ENCODE data around the gene PTPRN2. TPM values are rescaled to one million over a fixed set of nuclear protein-coding genes. Genes with fewer than 3 reads are reported as not detected.
"Not testable (repeated sequence)": the region's sequence is repeated elsewhere in the genome, so short reads cannot be mapped to it uniquely, and the experiment has no call there.

Gene PTPRN2
- total RNA-seq, 2 donors from 2014 or later, result 26.1 to 55.5 TPM

DNA sequence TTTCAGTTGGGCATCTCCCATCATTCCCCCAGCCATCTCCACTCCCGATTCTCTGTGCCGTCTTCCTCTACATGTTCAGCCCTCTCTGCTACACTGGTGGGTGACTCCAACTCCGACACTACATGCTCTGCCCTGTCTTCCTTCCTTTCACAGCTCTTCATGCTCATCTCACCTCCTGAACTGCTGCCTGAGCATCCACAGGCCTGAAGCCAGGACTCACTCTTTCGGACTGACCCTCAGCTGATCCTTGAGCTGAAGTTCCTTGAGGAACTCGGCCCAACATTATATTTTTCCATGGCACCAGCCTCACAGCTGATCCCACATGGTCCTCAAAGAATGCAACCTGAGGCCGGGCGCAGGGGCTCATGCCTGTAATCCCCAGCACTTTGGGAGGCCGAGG, 538.4 kb downstream of the PTPRN2 start:
- DNase-seq (ENCODE audit: low spot score), result no peak
- intact Hi-C loops (cut with DNase I), result no loop called here

GRCh38 chr7:158048569-158048968, 539.1 kb downstream of the PTPRN2 start:
- intact Hi-C loops (cut with DNase I), result no loop called here
- TF ChIP-seq, protein P1, sequence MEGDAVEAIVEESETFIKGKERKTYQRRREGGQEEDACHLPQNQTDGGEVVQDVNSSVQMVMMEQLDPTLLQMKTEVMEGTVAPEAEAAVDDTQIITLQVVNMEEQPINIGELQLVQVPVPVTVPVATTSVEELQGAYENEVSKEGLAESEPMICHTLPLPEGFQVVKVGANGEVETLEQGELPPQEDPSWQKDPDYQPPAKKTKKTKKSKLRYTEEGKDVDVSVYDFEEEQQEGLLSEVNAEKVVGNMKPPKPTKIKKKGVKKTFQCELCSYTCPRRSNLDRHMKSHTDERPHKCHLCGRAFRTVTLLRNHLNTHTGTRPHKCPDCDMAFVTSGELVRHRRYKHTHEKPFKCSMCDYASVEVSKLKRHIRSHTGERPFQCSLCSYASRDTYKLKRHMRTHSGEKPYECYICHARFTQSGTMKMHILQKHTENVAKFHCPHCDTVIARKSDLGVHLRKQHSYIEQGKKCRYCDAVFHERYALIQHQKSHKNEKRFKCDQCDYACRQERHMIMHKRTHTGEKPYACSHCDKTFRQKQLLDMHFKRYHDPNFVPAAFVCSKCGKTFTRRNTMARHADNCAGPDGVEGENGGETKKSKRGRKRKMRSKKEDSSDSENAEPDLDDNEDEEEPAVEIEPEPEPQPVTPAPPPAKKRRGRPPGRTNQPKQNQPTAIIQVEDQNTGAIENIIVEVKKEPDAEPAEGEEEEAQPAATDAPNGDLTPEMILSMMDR (IDR thresholded peaks at IDR 0.05), result no peak
- TF ChIP-seq POLR2AphosphoS5 (IDR thresholded peaks at IDR 0.05) (no peak), POLR2A (IDR thresholded peaks at IDR 0.05) (no peak)
- Histone ChIP-seq H3K4me3 (no peak overlapping the region), H3K9me3 (no peaks in the 10 kb centered on the region), H3K4me1 (replicated peaks) (no peaks in the 10 kb centered on the region), H3K27me3 (replicated peaks; ENCODE audit: insufficient read depth) (no peaks in the 10 kb centered on the region), H3K36me3 (no peaks in the 10 kb centered on the region), H3K27ac (no peak overlapping the region)
- no peak for DNase-seq (ENCODE audit: low spot score)
- WGBS, result 70% methylated on average over 1 of the region's 1 CpG

More for the DNA sequence above, 538.4 kb downstream of the PTPRN2 start:
- no peaks in the 10 kb centered on the region for H3K27me3 ChIP-seq (replicated peaks; ENCODE audit: insufficient read depth)
- no peaks in the 10 kb centered on the region for H3K9me3 ChIP-seq
- H3K4me1 ChIP-seq (replicated peaks), result no peaks in the 10 kb centered on the region
- H3K27ac ChIP-seq, result no peak overlapping the region
- TF ChIP-seq POLR2A (IDR thresholded peaks at IDR 0.05) (no peak), POLR2AphosphoS5 (IDR thresholded peaks at IDR 0.05) (no peak)
- TF ChIP-seq, protein P1 (IDR thresholded peaks at IDR 0.05), result no peak
- WGBS, result 93% methylated on average over 8 of the region's 8 CpGs
- no peak overlapping the region for H3K4me3 ChIP-seq
- no peaks in the 10 kb centered on the region for H3K36me3 ChIP-seq

- WGBS, result 90% methylated on average over 14 of the region's 14 CpGs
- intact Hi-C loops (cut with DNase I), result no loop called here
- H3K27me3 ChIP-seq (replicated peaks; ENCODE audit: insufficient read depth), result no peaks in the 10 kb centered on the region
- H3K36me3 ChIP-seq, result no peaks in the 10 kb centered on the region
- no peak overlapping the region for H3K27ac ChIP-seq
- DNase-seq (ENCODE audit: low spot score), result no peak
- H3K9me3 ChIP-seq, result no peaks in the 10 kb centered on the region
- no peaks in the 10 kb centered on the region for H3K4me1 ChIP-seq (replicated peaks)
- no peak overlapping the region for H3K4me3 ChIP-seq
- TF ChIP-seq POLR2A (IDR thresholded peaks at IDR 0.05), result no peak
- TF ChIP-seq POLR2AphosphoS5 (IDR thresholded peaks at IDR 0.05), result no peak
- TF ChIP-seq, protein P1 (IDR thresholded peaks at IDR 0.05), result no peak
Observed at GRCh38 chr7:158047391-158048059, 540.1 kb downstream of the PTPRN2 start.

DNA sequence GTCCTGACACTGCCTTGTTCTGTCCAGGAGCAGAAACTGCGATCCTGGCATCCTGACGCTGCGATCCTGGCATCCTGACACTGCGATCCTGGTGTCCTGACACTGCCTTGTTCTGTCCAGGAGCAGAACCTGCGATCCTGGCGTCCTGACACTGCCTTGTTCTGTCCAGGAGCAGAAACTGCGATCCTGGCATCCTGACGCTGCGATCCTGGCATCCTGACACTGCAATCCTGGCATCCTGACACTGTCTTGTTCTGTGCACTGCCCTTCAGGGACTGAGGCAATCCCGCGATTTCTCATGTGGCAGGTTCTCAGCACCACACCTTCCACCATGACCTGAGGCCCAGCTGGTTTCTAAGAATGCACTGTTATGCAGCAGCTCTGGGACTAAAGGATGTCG, 541.4 kb downstream of the PTPRN2 start:
- H3K27me3 ChIP-seq (replicated peaks; ENCODE audit: insufficient read depth); H3K4me1 ChIP-seq (replicated peaks); intact Hi-C loops (cut with DNase I); H3K27ac ChIP-seq; H3K4me3 ChIP-seq; H3K9me3 ChIP-seq; DNase-seq (ENCODE audit: low spot score); H3K36me3 ChIP-seq: not testable (repeated sequence)
- WGBS, result 85% methylated on average over 12 of the region's 12 CpGs

GRCh38 chr7:158044482-158044823, 543.2 kb downstream of the PTPRN2 start:
- H3K4me3 ChIP-seq, result no peak overlapping the region
- no peaks in the 10 kb centered on the region for H3K4me1 ChIP-seq (replicated peaks)
- WGBS, result 64% methylated on average over 6 of the region's 6 CpGs
- no peaks in the 10 kb centered on the region for H3K9me3 ChIP-seq
- TF ChIP-seq POLR2AphosphoS5 (IDR thresholded peaks at IDR 0.05) (no peak), POLR2A (IDR thresholded peaks at IDR 0.05) (no peak)
- TF ChIP-seq, protein P1 (IDR thresholded peaks at IDR 0.05), result no peak
- H3K27ac ChIP-seq, result no peak overlapping the region
- no peak for DNase-seq (ENCODE audit: low spot score)
- no peaks in the 10 kb centered on the region for H3K36me3 ChIP-seq
- intact Hi-C loops (cut with DNase I), result no loop called here
- no peaks in the 10 kb centered on the region for H3K27me3 ChIP-seq (replicated peaks; ENCODE audit: insufficient read depth)
